Stimulated activated effector memory CD8-positive, alpha-beta T cell treated with anti-CD3 and anti-CD28 coated beads, Interleukin-12 subunit alpha, Interleukin-12 subunit beta, amount 100 ng/mL, for 72 hours (primary cell): ENCODE measurements around the gene UTP3.
A peak's percentile ranks its signal among the peaks of the same experiment; 100 is the strongest.
"Not testable (repeated sequence)": the region's sequence is repeated elsewhere in the genome, so short reads cannot be mapped to it uniquely, and the experiment has no call there.

Experiments used
- ATAC-seq: fragments of 150-1000 bp; cut with Tn5 transposase; 2 replicates; pipeline ENCODE4 v1.10.0; 2021
- DNase-seq, 2 donors: peaks; one replicate each; pipeline ENCODE4 v3.0.0; 2021 to 2022; ENCODE audit warnings: low spot score in 2 of 2
- H3K27ac Mint-ChIP-seq: one replicate; pipeline ENCODE4 v1.8.0; 2022; ENCODE audit warnings: mild to moderate bottlenecking, mixed read lengths
- H3K36me3 Mint-ChIP-seq: one replicate; pipeline ENCODE4 v1.8.0; 2022; ENCODE audit warnings: mild to moderate bottlenecking, mixed read lengths
- H3K4me1 Mint-ChIP-seq: one replicate; pipeline ENCODE4 v1.8.0; 2022; ENCODE audit warnings: mixed read lengths
- H3K4me3 Mint-ChIP-seq: one replicate; pipeline ENCODE4 v1.8.0; 2022; ENCODE audit warnings: mild to moderate bottlenecking, mixed read lengths
- H3K9me3 Mint-ChIP-seq: one replicate; pipeline ENCODE4 v1.8.0; 2022; ENCODE audit warnings: mixed read lengths

The UTP3 gene

DNA sequence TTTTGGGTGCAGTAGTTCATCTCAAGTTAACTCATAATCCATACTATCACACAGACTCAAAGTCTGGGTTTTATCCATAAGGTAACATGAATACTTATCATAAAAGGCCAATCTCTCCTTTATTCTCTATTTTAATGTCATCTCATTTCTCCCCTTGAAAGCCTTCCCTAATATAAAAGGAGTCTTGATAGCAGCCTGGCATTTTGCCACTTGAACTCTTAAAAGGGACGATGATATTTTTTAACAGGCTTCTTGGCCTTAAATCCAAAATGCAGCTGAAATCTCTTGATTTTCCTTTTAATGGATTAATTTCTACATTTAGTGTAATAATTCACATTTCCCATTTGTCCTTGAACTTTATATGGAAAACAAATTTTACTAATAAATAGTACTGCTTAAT, 13.6 kb upstream of the UTP3 start:
- Mint-ChIP-seq H3K4me1 (no peaks in the 10 kb centered on the region), H3K9me3 (no peaks in the 10 kb centered on the region), H3K27ac (no peak overlapping the region), H3K4me3 (no peak overlapping the region), H3K36me3 (no peaks in the 10 kb centered on the region)
- DNase-seq (no peak), ATAC-seq (no peak)

DNA sequence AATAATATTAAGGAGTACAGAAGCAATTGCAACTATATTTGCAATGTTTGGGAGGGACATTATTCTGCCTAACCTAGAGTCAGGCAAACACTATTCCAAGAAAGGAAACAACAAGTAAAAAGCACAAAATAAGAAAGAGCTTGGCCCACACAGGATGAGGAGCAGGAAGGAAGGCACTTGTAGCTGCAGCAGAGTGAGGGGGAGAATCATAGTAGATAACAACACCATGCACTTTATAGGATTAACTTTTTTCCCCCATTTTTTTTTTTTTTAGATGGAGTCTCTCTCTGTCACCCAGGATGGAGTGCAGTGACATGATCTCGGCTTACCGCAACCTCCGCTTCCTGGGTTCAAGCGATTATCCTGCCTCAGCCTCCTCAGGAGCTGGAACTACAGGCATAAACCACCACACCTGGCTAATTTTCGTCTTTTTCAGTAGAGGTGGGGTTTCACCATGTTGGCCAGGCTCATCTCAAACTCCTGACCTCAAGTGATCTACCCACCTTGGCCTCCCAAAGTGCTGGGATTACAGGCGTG, 11.7 kb upstream of the UTP3 start:
- ATAC-seq (no peak), DNase-seq (no peak)
- Mint-ChIP-seq H3K9me3 (no peaks in the 10 kb centered on the region), H3K4me3 (no peak overlapping the region), H3K36me3 (no peaks in the 10 kb centered on the region), H3K27ac (no peak overlapping the region), H3K4me1 (no peaks in the 10 kb centered on the region)

DNA sequence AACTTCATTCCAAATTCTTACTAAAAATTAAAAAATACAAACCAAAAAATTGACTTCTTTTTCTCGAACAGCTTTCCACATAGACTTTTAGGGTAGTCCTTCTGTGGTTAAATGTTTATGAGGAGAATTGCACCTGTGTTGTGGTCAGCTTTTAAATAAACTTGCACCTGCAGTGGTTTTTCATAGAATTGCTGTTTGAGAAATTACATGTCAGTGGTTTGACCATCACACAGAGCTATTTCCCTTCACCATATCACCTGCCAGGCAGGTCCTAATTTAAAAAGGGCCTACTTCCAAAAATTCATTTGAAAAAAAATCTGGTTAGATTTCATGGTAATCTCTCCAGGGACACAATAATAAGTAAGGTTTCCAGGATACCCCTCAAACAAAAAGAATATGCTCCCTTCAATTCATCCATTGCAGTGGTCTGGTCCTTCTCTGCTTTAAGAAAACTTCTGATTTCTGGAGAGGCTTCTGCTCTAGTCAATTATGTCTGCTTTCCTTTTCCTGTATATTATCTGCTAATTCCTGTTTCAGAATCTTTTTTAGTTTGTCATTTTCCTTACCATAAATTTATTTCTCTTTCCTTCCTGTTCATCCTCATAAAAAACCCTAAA, 9.8 kb upstream of the UTP3 start:
- Mint-ChIP-seq H3K36me3 (no peaks in the 10 kb centered on the region), H3K9me3 (no peaks in the 10 kb centered on the region), H3K4me1 (no peaks in the 10 kb centered on the region), H3K4me3 (no peak overlapping the region), H3K27ac (no peak overlapping the region)
- ATAC-seq (no peak), DNase-seq (no peak)

GRCh38 chr4:70680934-70681333, 7.4 kb upstream of the UTP3 start:
- no peaks in the 10 kb centered on the region for H3K4me1 Mint-ChIP-seq
- H3K27ac Mint-ChIP-seq, result no peak overlapping the region
- ATAC-seq (no peak), DNase-seq (no peak)
- no peaks in the 10 kb centered on the region for H3K9me3 Mint-ChIP-seq
- H3K36me3 Mint-ChIP-seq, result no peaks in the 10 kb centered on the region
- no peak overlapping the region for H3K4me3 Mint-ChIP-seq

DNA sequence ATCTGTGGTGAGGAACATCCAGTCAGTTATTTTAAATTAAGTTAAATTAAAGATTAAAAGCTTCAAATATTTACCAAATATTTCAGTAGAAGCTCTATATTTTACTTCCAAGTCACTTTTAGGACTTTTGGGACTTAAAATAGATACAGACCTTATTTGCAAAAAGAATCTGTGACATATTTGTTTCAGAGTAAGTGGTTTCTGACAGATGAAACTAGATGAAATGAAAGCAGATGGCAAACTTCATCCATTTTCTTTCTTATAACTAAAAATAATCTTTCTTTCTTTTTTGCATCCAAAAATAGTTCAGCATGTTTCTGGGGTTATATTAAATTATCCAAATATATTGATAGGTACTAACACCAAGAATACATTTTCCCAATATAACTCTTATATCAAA, 6.6 kb upstream of the UTP3 start:
- H3K9me3 Mint-ChIP-seq, result no peaks in the 10 kb centered on the region
- H3K36me3 Mint-ChIP-seq, result no peaks in the 10 kb centered on the region
- H3K4me1 Mint-ChIP-seq, result no peaks in the 10 kb centered on the region
- ATAC-seq (no peak), DNase-seq (no peak)
- H3K4me3 Mint-ChIP-seq, result no peak overlapping the region
- H3K27ac Mint-ChIP-seq, result no peak overlapping the region

GRCh38 chr4:70682142-70682541, 6.2 kb upstream of the UTP3 start:
- not testable (repeated sequence) for H3K4me3 Mint-ChIP-seq, H3K4me1 Mint-ChIP-seq, H3K9me3 Mint-ChIP-seq

GRCh38 chr4:70687392-70687791, 940 bp upstream of the UTP3 start:
- ATAC-seq, result no peak
- peaks cover 35% of the 10 kb centered on the region for H3K4me1 Mint-ChIP-seq

More at GRCh38 chr4:70682142-70682541, 6.2 kb upstream of the UTP3 start:
- H3K27ac Mint-ChIP-seq, H3K36me3 Mint-ChIP-seq, DNase-seq, ATAC-seq: not testable (repeated sequence)

DNA sequence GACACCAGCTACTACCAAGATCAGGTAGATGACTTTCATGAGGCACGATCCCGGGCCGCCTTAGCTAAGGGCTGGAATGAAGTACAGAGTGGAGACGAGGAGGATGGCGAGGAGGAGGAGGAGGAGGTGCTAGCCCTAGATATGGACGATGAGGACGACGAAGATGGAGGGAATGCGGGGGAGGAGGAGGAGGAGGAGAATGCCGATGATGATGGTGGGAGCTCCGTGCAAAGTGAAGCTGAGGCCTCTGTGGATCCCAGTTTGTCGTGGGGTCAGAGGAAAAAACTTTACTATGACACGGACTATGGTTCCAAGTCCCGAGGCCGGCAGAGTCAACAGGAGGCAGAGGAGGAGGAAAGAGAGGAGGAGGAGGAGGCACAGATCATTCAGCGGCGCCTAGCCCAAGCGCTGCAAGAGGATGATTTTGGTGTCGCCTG, 481 bp downstream of the UTP3 start:
- no peaks in the 10 kb centered on the region for H3K9me3 Mint-ChIP-seq
- H3K36me3 Mint-ChIP-seq, result peaks cover 58% of the 10 kb centered on the region
- H3K4me3 Mint-ChIP-seq, result peak overlapping the region; percentile 97
- ATAC-seq, result peak; percentile 8
- DNase-seq, result no peak
- peak overlapping the region; percentile 99 for H3K27ac Mint-ChIP-seq
- H3K4me1 Mint-ChIP-seq, result peaks cover 35% of the 10 kb centered on the region

More at GRCh38 chr4:70687392-70687791, 940 bp upstream of the UTP3 start:
- peaks cover 46% of the 10 kb centered on the region for H3K36me3 Mint-ChIP-seq
- peak overlapping the region; percentile 97 for H3K4me3 Mint-ChIP-seq
- H3K27ac Mint-ChIP-seq, result peak overlapping the region; percentile 99
- H3K9me3 Mint-ChIP-seq, result no peaks in the 10 kb centered on the region
- no peak for DNase-seq

- ATAC-seq (no peak), DNase-seq (no peak)
- no peak overlapping the region for H3K27ac Mint-ChIP-seq
- peak overlapping the region; percentile 97 for H3K4me3 Mint-ChIP-seq
- peaks cover 35% of the 10 kb centered on the region for H3K4me1 Mint-ChIP-seq
- no peaks in the 10 kb centered on the region for H3K9me3 Mint-ChIP-seq
- peaks cover 63% of the 10 kb centered on the region for H3K36me3 Mint-ChIP-seq
Observed at GRCh38 chr4:70691661-70692060, 3.3 kb downstream of the UTP3 start.

DNA sequence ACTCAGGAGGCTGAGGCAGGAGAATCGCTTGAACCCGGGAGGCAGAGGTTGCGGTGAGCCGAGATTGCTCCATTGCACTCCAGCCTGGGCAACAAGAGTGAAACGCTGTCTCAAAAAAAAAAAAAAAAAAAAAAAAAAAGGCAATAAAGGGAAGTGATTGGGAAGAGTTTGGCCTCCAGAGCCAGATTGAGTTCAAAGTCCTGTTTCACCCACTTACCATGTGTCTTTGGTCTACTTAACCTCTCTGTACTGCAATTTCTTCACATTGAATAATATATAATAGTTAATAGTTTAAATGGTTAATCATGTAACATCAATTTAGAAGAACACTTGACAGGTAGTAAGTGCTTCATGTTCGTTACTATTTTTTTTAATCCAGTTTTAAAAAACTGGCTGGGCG, 6.3 kb downstream of the UTP3 start:
- not testable (repeated sequence) for H3K9me3 Mint-ChIP-seq, H3K4me3 Mint-ChIP-seq, DNase-seq, ATAC-seq, H3K27ac Mint-ChIP-seq
- H3K4me1 Mint-ChIP-seq, result peaks cover 12% of the 10 kb centered on the region
- H3K36me3 Mint-ChIP-seq, result peaks cover 44% of the 10 kb centered on the region

DNA sequence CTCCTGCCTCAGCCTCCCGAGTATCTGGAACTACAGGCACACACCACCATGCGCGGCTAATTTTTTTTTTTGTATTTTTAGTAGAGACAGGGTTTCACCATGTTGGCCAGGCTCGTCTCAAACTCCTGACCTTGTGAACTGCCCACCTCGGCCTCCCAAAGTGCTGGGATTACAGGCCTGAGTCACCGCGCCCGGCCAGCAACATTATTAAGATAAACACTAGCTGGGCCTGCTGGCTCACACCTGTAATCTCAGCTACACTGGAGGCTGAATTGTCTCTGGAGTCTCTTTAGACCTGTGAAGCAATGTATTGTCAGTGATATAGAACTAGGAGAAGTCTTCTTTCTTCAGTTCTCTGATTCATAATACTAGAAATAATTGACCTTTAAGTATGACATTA, 10.1 kb downstream of the UTP3 start:
- not testable (repeated sequence) for H3K4me1 Mint-ChIP-seq, H3K4me3 Mint-ChIP-seq, H3K36me3 Mint-ChIP-seq, H3K27ac Mint-ChIP-seq, ATAC-seq, H3K9me3 Mint-ChIP-seq
- peak in 1 of 2 donors; percentile 15 for DNase-seq

GRCh38 chr4:70700712-70701111, 12.4 kb downstream of the UTP3 start:
- Mint-ChIP-seq H3K9me3 (no peaks in the 10 kb centered on the region), H3K27ac (no peak overlapping the region), H3K4me3 (no peak overlapping the region), H3K36me3 (no peaks in the 10 kb centered on the region), H3K4me1 (peaks cover 14% of the 10 kb centered on the region)
- no peak for DNase-seq
- no peak for ATAC-seq

GRCh38 chr4:70701271-70701670, 12.9 kb downstream of the UTP3 start:
- no peaks in the 10 kb centered on the region for H3K9me3 Mint-ChIP-seq
- no peaks in the 10 kb centered on the region for H3K36me3 Mint-ChIP-seq
- peaks cover 19% of the 10 kb centered on the region for H3K4me1 Mint-ChIP-seq
- no peak overlapping the region for H3K27ac Mint-ChIP-seq
- ATAC-seq (no peak), DNase-seq (no peak)
- H3K4me3 Mint-ChIP-seq, result no peak overlapping the region

- ATAC-seq, H3K27ac Mint-ChIP-seq, H3K4me3 Mint-ChIP-seq, H3K36me3 Mint-ChIP-seq, DNase-seq, H3K9me3 Mint-ChIP-seq: not testable (repeated sequence)
- H3K4me1 Mint-ChIP-seq, result peaks cover 22% of the 10 kb centered on the region
Observed at GRCh38 chr4:70702592-70702991, 14.3 kb downstream of the UTP3 start.

- DNase-seq (no peak), ATAC-seq (no peak)
- Mint-ChIP-seq H3K27ac (peak overlapping the region; percentile 94), H3K36me3 (no peaks in the 10 kb centered on the region), H3K4me3 (peak overlapping the region; percentile 88), H3K4me1 (peaks cover 22% of the 10 kb centered on the region), H3K9me3 (no peaks in the 10 kb centered on the region)
Observed at GRCh38 chr4:70703619-70704214, 15.4 kb downstream of the UTP3 start.

DNA sequence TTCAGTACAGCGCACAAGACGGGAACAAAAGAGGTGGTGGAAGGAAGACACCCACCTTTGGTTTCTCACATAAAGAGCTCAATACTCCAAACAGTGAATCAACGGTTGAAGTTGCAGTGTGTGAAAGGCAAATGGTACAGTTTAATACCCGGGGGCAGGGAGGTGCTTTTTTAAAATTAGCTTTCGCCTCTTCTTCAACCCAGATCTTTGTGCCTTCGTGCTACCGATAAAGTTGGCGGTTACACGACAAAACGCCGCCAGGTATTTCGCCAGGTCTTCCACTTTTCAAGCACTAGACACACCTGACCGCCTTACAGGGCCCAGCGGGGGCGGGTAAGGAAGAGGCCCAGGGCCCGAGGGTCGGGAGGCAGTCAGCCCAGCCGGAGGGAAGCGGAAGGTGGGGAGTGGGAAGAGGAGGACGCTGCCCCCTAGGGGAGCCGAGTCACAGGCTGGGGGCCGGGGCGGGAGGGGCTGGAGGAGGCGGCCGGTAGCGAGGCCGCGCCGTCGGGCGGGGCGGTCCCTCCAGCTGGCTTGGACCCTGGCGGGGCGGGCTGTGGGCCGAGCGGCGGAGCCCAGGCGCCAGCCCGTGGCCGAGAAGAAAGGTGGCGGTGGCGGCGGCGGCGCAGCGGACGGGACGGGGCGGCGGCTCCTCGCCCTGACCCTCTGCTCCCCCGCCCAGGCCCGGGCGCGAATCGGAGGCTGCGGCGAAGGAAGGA, 16.0 kb downstream of the UTP3 start:
- Mint-ChIP-seq H3K4me1 (peaks cover 22% of the 10 kb centered on the region), H3K4me3 (peak overlapping the region; percentile 88), H3K9me3 (no peaks in the 10 kb centered on the region), H3K27ac (peak overlapping the region; percentile 94), H3K36me3 (no peaks in the 10 kb centered on the region)
- DNase-seq (peak; percentile 45 to 79), ATAC-seq (peak; percentile 66)
